Measurements from ENCODE around the gene ADAMTS17.

The ADAMTS17 gene

GRCh38 chr15:100002787-100003536 is 338.8 kb downstream of the ADAMTS17 start:
- DNase-seq (ENCODE audit: low read depth, low spot score), result no peak
- H3K4me3 ChIP-seq (ENCODE audit: low read length), result no peak overlapping the region

DNA sequence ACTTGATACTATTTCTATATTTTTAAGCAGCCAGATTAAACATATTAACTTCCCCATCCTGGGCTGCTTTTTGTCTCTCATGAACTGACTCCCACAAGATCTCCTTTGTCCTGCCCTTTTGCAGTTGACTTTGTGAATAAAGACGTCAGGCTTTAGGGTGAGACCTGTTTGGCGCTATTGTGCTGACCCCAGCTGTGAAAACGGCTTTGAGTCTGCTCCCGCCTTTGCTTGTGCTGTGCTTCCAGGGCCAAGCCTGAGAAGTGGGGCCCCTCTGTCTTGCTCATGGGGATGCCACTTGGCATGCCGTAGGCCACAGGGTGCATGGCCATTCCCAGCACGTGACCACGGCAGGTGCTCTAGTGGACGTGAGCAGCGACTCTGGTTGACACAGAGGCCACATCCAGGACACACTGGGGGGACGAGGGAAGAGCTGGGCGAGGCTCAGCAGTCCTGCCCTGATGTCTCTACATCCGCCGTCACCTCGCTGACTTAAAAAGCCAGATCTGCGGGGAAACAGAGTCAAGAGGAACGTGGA is 339.6 kb downstream of the ADAMTS17 start:
- H3K4me3 ChIP-seq (ENCODE audit: low read length), result no peak overlapping the region
- no peak for DNase-seq (ENCODE audit: low read depth, low spot score)

GRCh38 chr15:100001405-100001804 is 340.4 kb downstream of the ADAMTS17 start:
- DNase-seq (ENCODE audit: low read depth, low spot score), result no peak
- no peak overlapping the region for H3K4me3 ChIP-seq (ENCODE audit: low read length)

GRCh38 chr15:99999282-100000070 is 342.3 kb downstream of the ADAMTS17 start:
- H3K4me3 ChIP-seq (ENCODE audit: low read length), result no peak overlapping the region
- DNase-seq (ENCODE audit: low read depth, low spot score), result no peak

GRCh38 chr15:99998661-99999101 is 343.1 kb downstream of the ADAMTS17 start:
- DNase-seq (ENCODE audit: low read depth, low spot score), result no peak
- H3K4me3 ChIP-seq (ENCODE audit: low read length), result no peak overlapping the region

DNA sequence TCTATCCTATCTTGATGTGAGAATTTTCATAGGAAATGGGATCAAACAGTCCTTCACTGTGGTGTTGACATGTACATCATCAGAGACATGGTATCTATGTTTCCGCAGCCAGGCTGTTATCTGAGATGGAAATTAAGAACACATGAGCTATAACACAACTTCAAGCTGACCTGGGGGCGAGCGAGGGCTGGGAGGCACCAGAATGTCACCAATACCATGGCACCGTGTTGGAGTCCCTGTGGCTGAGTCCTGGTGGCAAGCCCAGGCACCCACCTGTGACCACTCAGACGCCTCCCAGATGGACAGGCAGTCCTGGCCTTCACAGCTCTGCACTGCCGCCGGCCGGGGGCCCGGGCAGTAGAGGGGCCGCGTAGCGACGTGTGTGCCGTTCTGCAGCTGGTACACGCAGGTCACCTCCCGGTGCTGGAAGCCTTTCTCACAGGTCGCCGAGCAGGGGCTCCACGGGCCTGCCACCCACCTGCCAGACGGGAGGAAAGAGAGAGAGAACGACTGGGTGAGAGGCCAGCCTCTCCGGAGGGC is 344.6 kb downstream of the ADAMTS17 start:
- DNase-seq (ENCODE audit: low read depth, low spot score), result no peak
- H3K4me3 ChIP-seq (ENCODE audit: low read length), result no peak overlapping the region

DNA sequence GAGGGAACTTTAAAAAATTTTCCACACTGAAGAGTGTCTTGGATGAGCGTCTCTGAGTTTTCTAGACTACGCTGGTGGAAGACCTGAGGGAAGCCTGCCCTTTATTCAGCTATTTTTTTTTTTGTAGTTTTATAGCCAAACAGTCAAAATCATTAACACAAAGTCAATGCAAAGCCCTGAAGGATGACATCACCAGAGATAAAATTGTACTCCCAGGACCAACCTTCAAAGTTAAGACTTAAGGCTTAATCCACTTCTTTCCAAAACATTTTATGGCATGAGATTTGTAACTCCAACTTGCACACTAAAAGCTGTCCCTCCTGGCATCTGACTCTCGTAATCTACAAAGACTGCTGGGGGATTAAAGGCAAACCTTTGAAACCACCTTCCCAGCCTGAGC is 345.1 kb downstream of the ADAMTS17 start:
- H3K4me3 ChIP-seq (ENCODE audit: low read length), result no peak overlapping the region
- no peak for DNase-seq (ENCODE audit: low read depth, low spot score)

GRCh38 chr15:99995543-99995942 is 346.2 kb downstream of the ADAMTS17 start:
- DNase-seq (ENCODE audit: low read depth, low spot score), result no peak

GRCh38 chr15:99994849-99995248 is 346.9 kb downstream of the ADAMTS17 start:
- H3K4me3 ChIP-seq (ENCODE audit: low read length), result no peak overlapping the region
- DNase-seq (ENCODE audit: low read depth, low spot score), result no peak

More at GRCh38 chr15:99995543-99995942, 346.2 kb downstream of the ADAMTS17 start:
- no peak overlapping the region for H3K4me3 ChIP-seq (ENCODE audit: low read length)

- DNase-seq (ENCODE audit: low read depth, low spot score), result no peak
Observed at GRCh38 chr15:99993681-99994131, 348.1 kb downstream of the ADAMTS17 start.

DNA sequence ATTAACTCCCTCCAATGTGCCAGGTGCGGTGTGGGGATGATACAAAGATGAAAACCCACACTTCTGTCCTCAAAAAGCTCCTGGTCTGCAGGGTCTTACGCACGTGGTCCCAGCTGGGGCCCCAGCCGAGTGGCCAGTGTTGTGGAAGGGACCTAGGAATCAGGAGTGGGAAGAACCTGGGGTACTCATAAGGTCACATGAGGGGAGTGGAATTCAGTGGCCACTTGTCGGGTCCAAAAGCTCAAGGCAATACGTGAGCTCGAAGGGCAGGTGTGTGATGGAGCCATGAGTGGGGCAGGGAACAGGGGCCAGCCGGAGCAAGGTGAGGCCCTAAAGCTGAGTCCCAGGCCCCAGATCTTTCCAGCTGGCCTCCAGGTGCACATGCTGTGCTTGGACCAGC is 348.5 kb downstream of the ADAMTS17 start:
- DNase-seq (ENCODE audit: low read depth, low spot score), result no peak
- no peak overlapping the region for H3K4me3 ChIP-seq (ENCODE audit: low read length)

More at GRCh38 chr15:99993681-99994131, 348.1 kb downstream of the ADAMTS17 start:
- no peak overlapping the region for H3K4me3 ChIP-seq (ENCODE audit: low read length)

DNA sequence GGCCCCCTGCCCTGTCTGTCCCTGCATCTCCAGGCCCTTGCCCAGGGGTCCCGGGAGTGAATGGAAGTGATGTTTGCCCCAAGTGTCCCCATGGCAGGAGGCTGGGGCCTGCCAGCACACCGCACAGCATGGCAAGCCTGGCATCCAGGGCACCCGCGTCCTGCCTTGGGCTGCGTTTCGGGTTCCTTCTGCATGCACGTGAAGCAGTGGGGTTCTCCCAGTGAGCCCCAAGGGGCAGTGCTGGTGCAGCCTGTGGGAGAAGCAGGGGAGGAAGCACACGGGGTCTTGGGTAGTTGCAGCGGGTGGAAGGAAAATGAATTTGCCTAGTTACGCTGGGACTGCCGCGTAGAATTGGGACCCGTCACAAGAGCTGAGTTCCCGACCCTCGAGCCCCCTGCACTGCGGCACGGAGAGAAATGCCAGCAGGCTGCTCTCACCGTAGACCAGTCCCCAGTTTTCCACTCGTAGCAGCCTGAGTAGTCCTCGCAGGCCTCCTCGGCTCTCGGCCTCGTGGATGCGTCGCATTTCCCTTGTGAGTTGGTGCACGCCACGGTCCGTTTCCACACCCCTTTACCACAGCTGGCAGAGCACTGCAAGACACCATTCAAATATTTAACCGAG is 349.1 kb downstream of the ADAMTS17 start:
- DNase-seq (ENCODE audit: low read depth, low spot score), result no peak
- H3K4me3 ChIP-seq (ENCODE audit: low read length), result no peak overlapping the region

DNA sequence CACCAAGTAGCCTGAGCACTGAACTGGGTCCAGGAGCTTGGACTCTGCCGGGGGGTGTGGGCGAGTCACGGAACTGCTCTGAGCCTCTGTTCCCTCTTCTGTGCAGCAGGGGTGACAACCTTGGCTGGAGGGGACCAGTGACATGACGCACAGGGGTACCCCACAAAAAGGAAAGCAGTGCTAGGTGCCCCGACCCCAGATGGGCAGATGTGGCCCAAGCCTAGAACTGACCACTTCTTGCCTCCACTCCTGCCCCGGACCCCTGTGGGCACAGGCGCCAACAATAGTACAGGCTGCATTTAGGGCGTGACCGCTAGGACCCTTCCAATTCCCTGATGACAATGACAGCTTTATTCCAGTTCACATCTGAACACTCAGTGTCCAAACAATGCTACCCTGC is 352.7 kb downstream of the ADAMTS17 start:
- no peak overlapping the region for H3K4me3 ChIP-seq (ENCODE audit: low read length)
- no peak for DNase-seq (ENCODE audit: low read depth, low spot score)

DNA sequence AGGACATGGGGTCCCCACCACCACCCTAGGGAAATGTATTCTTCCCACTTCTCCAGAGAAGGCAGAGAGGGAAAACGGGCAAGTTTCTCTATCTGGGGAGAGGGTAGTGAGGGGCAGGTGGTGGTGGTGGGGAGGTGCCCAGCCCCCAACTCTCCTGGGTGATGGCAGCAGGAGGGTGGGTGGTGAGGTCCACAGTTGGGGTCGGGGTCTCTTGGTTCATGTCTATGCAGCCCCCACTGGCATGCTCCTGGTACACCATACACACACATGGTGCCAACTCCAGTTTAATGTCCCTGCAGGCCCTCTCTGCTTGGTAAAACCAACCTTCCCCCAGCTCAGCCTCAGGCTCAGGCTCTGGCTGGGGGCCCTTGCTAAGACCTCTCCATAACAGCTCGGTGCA is 354.1 kb downstream of the ADAMTS17 start:
- H3K4me3 ChIP-seq (ENCODE audit: low read length), result no peak overlapping the region
- DNase-seq (ENCODE audit: low read depth, low spot score), result no peak

DNA sequence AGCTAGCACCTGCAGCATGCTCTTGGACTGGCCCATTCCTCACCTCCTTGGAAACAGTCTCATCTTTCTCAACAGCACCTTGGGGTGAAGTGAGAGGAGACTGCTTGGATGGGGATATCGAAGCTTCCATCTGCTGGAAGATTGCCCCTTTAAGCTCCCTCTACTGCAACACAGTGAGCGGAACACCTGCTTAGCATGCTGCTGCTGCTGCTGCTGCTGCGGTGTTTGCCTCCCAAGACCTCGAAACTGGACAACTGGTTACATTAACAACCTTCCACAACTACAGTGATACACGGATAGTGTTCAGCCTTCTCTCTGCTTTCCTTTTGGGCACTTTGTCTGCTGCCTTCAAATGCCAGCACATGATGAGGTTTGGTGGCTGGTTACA is 354.7 kb downstream of the ADAMTS17 start:
- no peak overlapping the region for H3K4me3 ChIP-seq (ENCODE audit: low read length)
- no peak for DNase-seq (ENCODE audit: low read depth, low spot score)

- H3K4me3 ChIP-seq (ENCODE audit: low read length), result no peak overlapping the region
- DNase-seq (ENCODE audit: low read depth, low spot score), result no peak
Observed at GRCh38 chr15:99986297-99987118, 355.3 kb downstream of the ADAMTS17 start.

GRCh38 chr15:99985878-99986277 is 355.9 kb downstream of the ADAMTS17 start:
- no peak overlapping the region for H3K4me3 ChIP-seq (ENCODE audit: low read length)
- no peak for DNase-seq (ENCODE audit: low read depth, low spot score)

DNA sequence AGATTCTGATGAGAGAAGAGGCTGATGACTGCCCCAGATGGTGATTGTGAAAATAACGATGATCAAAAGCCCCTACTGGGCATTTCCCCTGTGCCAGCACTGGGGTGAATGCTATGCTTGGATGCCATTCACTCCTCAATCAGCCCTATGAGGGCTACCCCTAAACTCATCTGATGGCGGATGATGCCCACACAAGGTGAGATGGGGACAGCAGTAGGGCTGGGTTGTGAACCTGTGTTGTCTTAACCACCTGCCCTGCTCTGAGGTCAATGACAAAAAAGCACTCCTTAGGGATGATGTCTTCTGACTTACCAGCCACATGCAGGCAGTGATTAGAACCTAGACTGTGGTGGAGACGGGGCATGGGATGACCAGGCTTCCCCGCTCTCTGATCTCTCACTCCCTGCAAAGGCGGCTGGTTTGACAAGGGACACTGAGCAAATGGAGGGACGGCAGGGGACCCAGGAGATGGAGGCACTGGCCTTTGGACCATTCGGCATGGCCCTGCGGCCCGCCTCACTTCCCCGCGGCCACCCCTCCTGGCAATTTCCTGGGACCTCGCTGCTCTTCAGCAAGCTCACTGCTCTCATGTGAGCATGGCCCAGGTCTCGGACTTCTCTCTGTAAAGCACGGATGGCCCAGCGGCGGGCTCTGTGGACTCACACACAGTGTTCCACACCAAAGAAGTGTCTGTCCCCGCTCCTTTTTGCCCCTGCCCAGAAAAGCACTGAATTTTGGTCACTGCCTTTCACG is 357.1 kb downstream of the ADAMTS17 start:
- no peak for DNase-seq (ENCODE audit: low read depth, low spot score)
- no peak overlapping the region for H3K4me3 ChIP-seq (ENCODE audit: low read length)

Measured in Jurkat, Clone E6-1 (cell line).